Breast epithelium (tissue), 3 donors: Measurements from ENCODE around the gene ABL2.

Experiments
- POLR2A ChIP-seq: fragments of 450-650 bp; IDR thresholded peaks from one replicate; pipeline ENCODE4 v1.6.1; 2016; ENCODE audit warnings: antibody characterized with exemption, mild to moderate bottlenecking, moderate library complexity
- TF ChIP-seq, protein P1 (sequence below), 3 donors: fragments of 450-650 bp; IDR thresholded peaks; one replicate each; pipeline ENCODE4 v1.5.1; 2016 to 2017; ENCODE audit warnings: antibody characterized with exemption in 3 of 3, mild to moderate bottlenecking in 3 of 3, moderate library complexity in 3 of 3

GRCh38 chr1:179167418-179167777, 62.1 kb downstream of the ABL2 start:
- TF ChIP-seq, protein P1, sequence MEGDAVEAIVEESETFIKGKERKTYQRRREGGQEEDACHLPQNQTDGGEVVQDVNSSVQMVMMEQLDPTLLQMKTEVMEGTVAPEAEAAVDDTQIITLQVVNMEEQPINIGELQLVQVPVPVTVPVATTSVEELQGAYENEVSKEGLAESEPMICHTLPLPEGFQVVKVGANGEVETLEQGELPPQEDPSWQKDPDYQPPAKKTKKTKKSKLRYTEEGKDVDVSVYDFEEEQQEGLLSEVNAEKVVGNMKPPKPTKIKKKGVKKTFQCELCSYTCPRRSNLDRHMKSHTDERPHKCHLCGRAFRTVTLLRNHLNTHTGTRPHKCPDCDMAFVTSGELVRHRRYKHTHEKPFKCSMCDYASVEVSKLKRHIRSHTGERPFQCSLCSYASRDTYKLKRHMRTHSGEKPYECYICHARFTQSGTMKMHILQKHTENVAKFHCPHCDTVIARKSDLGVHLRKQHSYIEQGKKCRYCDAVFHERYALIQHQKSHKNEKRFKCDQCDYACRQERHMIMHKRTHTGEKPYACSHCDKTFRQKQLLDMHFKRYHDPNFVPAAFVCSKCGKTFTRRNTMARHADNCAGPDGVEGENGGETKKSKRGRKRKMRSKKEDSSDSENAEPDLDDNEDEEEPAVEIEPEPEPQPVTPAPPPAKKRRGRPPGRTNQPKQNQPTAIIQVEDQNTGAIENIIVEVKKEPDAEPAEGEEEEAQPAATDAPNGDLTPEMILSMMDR (IDR thresholded peaks at IDR 0.05): no peak
- TF ChIP-seq POLR2A: no peak
